SKM-1 (cell line): Measurements from ENCODE around the gene KRTAP12-1.
"Not testable (repeated sequence)": the region's sequence is repeated elsewhere in the genome, so short reads cannot be mapped to it uniquely, and the experiment has no call there.

Source experiments
- DNase-seq: peaks from one replicate; lab custom pipeline; 2025; ENCODE audit not compliant: unreplicated experiment; lab: John Stamatoyannopoulos, UW

Gene KRTAP12-1

DNA sequence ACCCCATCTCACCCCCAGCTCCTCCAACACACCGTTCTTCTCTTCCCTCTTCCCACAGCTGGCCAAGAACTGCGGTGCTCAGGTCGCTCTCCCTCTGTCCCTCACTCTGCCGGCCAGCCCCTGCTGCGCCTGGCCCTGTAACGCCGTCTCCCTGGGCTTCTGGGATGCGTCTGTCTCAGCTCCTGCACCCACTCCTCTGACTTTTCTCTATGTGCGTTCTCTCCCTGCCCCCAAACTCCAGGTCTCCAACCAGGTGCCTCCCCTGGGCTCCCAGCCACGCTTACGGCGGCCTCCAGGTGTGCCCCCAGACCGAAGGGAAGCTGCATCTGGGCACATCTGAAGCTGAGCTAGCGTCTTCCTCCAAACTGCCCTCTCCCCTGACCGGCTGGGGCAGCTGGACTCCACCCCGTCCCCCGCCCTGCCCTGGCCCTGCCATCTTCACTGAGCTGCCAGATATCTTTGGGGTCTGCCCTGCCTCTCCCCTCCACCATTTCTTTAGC lies 17.6 kb upstream of the KRTAP12-1 start:
- DNase-seq, result no peak

DNA sequence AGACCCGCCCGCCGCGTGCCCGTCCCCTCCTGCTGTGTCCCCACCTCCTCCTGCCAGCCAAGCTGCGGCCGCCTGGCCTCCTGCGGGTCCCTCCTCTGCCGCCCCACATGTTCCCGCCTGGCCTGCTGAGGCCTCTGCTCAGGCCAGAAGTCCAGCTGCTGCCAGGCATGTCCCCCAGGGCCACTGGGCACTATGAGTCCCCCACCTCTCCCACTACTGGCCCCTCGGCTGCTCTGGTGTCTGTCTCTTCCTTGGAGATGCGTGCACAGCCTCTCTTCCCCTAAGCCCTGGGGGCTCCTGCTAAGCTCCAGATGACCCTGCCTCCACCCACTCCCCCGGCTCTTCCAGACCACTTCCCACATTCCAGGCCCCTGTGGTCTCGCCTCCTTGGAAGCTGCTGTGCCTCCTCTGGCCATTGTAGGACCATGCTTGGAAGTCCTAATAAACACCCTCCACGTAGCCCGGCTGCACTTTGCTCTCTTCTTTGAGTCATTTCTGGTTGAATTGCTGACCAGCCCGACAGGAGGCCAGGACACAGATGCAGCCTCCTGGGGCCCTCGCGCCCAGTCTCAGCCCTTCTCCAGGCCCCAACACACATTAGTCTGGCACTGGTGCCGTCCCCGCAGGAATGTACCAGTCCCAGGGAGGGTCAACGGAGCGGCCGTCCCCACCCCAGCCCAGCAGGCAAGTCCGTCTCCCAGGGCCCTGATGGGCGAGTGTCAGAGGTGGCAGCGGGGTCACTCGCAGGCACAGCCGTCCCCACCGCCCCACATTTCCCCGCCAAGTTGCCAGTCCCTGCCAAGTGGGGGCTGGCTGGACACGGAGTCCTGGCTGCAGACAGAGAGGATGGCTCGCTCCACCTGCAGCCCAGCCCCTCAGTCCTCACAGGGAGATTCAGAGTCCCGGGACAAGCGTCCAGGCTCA lies 16.1 kb upstream of the KRTAP12-1 start:
- DNase-seq, result no peak

DNA sequence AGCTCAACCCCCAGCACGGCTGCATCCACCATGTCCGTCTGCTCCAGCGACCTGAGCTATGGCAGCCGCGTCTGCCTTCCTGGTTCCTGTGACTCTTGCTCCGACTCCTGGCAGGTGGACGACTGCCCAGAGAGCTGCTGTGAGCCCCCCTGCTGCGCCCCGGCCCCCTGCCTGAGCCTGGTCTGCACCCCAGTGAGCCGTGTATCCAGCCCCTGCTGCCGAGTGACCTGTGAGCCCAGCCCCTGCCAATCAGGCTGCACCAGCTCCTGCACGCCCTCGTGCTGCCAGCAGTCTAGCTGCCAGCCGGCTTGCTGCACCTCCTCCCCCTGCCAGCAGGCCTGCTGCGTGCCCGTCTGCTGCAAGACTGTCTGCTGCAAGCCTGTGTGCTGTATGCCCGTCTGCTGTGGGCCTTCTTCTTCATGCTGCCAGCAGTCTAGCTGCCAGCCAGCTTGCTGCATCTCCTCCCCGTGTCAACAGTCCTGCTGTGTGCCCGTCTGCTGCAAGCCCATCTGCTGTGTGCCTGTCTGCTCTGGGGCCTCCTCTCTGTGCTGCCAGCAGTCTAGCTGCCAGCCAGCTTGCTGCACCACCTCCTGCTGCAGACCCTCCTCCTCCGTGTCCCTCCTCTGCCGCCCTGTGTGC lies 15.3 kb upstream of the KRTAP12-1 start, which contains the start of gene KRTAP10-12:
Gene KRTAP10-12 (plus strand): TSS at position 1 of the 639 bp plus-strand sequence. CDS start 30 bp downstream, at position 31.
- not testable (repeated sequence) for DNase-seq

DNA sequence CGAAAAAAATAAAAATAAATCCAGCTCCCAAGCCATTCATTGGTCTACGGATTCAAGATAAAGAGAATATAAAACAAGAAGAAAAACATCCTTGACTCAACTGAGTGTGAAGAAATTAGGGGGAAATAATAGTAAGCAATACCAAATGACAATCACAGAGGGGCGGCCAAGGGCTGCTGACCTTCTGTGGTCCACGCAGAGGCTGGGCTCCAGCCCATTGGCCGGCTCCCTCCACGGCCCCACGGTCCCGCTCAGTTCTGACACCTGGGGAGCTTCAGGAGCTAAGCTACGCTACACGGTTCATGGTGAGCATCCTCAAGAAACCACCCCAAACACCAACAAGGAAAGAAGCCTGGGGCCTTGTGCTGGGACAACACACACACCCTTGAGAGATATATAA lies 14.6 kb upstream of the KRTAP12-1 start:
- no peak for DNase-seq

DNA sequence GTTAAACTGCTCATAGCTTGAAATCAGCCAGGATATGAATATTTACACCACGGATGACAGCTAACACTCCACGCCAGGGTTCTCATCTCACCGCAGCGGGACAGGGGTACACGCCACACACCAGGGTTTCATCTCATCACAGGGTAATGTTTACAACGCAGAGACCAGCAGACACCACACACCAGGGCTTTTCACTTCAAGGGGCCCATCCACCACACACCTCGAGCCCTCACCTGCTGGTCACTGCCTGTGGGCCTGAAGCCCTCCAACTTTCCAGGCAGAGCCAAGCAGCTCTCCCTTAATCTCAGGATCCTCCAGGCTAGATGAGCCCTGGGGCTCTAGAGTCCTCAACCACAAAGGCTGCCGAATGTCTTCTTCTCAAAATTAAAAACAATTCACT lies 13.7 kb upstream of the KRTAP12-1 start:
- DNase-seq, result no peak

DNA sequence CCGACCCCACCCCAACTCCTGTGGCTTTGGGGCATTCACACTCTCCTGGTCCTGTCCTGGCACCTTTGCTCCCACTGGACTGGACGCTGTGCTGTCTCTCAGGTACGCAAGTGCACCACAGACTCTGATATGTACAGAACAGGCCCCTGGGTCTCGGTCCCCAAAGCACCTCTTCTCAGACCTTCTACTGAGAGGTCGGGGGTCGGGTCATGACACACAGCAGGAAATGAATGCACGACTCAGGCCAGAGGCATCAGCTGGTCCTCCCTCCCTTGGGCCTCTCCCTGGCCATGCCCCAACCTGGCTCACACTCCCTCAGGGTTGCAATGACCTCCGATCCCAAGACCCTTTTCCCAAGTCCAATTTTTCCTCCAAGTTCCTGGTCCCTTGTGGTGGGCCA lies 13.2 kb upstream of the KRTAP12-1 start:
- no peak for DNase-seq

DNA sequence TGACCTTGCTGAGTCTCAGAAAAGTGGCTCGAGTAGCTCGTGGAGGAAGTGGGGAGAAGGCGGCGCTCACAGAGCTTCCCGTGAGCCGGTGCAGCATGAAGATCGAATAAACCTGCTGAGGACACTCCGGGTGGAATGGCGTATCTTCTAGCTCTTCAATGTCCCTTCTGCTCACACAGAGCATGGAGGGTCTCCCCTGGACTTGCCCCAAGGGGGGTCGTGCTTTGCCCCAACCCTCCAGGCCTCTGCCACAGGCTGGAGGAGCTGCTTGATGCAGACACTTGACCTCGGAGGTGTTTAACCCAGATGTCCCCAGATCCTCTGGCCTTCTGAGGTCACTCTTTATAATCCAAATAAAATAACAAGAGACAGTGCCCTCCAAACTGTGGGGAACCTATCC lies 12.8 kb upstream of the KRTAP12-1 start:
- no peak for DNase-seq

DNA sequence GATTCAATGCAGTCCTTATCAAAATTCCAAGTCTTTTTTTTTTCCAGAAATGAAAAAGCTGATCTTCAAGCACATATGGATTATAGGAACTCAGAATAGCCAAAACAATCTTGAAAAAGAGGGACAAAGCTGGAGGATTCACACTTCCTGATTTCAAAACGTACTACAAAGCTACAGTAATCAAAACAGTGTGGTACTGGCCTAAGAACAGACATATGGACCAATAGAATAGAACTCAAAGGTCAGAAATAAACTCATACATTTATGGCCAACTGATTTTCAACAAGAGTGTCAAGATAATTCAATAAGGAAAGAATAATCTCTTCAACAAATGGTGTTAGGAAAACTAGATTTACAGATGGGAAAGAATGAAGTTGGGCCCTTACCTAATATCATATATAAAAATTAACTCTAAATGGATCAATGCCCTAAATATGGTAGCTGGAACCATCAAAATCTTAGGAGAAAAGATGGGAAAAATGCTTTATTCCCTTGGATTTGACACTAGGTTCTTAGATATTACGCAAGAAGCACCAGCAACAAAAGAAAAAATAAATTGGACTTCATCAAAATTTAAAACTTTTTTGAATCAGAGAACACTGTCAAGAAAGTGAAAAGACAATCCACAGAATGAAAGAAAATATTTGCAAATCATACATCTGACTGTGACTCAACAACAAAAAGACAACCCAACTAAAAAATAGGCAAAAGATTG lies 11.0 kb upstream of the KRTAP12-1 start:
- DNase-seq, result no peak

DNA sequence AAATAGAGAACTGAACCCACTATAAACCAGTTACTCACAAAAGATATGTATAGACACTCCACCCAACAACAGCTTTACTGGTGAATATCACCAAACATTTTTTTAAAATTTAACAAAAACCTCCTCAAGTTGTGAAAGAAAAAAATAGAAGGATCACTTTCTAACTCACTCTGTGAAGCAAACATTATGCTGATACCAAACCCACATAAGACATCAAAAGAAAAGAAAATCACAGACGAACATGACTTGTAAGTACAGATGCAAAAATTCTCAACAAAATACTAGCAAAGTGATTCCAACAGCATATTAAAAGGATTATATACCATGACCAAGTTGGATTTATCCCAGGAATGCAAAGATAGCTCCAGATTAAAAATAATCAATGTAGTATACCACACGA lies 9.7 kb upstream of the KRTAP12-1 start:
- no peak for DNase-seq

DNA sequence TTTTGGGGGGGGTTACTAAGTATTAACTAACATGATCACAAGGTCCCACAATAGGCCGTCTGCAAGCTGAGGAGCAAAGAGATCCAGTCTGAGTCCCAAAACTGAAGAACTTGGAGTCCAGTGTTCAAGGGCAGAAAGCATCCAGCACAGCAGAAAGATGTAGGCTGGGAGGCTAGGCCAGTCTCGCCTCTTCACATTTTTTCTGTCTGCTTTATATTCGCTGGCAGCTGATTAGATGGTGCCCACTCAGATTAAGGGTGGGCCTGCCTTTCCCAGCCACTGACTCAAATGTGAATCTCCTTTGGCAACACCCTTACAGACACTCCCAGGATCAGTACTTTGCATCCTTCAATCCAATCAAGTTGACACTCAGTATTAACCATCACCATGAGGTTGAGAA lies 7.8 kb upstream of the KRTAP12-1 start:
- not testable (repeated sequence) for DNase-seq

DNA sequence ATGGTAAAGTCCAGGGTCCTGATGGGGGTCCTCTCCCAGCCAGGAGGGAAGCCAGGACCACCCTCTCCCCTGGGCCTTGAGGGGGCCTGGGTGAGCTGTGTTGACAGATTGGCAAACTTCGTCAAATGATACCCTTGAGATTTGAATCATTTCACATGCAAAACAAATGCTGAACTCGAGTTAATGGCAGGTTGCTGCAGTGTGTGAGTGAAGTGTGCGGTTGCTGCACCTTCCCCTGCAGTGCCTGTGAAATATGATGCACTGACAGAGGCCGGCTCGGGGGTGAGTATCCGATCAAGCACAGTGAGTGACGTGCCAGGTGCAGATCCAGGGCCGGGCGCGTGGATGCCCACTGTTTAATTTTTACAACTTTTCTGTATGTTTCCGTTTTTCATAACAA lies 5.7 kb upstream of the KRTAP12-1 start:
- DNase-seq, result no peak

DNA sequence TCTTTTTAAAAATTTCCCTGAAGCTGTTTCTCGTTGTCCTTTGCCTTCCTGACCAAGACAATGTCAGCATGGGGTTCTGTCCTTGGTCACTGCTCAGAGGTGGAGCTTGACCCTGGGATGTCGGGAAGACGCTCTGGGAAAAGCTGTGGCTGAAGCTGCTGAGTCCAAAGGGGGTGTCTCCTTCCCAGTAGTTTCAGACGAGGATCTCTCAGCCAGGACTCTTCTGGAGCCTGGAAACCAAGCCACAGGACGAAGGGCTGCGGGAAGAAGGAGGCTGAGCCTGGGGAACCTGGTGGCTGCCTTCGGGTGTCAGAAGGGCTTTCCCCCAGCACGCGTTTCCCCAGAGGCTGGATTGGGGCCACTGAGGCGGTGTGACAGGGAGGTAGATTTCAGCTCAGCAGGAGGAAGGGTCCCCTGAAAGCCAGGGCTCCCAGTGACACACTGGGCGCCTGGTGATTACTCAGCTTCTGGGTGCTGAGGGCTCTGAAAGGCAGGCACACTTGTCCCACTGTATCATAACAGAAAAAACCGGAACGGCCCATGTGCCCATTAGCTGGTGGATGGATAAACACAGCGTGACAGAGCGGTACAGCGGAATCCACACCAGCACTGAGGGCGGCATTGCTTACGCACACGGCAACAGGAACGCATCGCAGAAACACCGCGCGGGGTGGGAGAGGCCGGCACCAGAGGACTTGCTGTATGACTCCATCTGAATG lies 5.0 kb upstream of the KRTAP12-1 start:
- DNase-seq, result no peak

DNA sequence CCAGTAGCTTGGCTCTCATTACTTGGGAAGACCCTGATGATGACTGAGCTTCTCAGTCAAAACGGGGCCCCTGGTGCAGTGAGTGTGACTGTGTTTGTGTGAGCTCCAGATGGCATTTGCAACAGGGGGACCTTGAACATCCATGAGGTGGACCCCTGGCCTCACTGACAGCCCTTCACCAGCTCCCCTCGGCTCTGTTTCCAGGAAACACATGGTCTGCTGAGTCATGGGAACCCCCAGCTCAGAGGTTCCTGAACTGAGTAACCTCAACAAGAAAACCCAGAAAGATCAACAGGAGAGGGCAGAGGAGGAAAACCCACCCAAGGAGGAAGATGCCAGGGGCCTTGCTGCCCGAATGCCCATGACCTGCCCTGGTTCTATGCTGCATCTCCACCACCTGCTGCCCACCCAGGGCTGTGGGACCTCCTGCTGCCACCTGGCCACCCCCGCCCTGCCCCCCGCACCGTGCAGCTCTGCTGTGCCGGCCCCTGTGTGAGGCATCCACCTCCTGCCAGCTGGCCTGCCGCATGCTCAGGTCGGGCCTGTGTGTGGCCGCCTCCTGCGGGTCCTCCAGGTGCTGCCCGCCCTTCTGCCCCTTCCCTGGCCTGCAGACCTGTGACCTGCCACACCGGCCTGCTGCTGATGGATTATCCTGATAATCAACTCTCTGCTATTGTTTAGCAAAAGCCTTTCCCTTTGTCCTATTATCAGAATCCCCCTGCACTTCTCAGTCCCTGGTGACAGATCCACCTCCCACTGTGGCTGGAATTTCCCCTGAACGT lies 4.2 kb upstream of the KRTAP12-1 start:
- no peak for DNase-seq

DNA sequence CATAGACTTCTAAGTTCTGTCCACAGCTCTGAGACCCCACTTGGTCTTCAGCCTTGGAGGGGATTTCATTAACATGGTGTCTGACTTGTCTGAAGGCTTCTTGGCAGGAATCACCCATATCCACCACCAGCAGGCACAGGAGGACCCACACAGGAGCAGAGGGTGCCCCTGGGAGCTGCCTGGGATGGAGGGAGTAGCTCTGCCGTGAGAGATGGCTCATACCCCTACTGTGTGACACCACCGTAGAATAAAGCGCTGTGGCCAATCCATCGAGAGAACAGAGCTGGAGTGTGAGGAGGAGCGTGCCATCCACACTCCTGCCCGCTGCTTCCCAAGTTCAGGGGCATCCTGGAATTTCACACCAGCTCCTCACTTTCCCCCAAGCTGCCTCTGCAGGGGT lies 3.1 kb upstream of the KRTAP12-1 start:
- DNase-seq, result not testable (repeated sequence)

DNA sequence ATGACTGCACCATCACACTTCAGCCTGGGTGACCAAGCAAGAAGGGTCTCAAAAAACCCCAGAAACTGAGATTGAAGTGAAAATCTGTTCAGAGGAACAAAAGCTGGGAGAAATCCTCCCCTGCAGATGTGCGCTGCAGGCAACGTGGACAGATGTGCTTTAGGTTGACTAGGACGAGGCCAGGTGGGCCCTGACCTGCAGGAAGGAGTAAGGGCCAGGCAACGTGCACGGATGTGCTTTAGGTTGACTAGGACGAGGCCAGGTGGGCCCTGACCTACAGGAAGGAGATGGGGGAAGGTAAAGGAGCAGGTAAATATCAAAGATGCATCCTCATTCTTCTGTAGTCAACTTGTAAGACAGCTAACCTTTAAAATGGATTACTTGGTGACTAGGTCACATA lies 2.5 kb upstream of the KRTAP12-1 start:
- no peak for DNase-seq

DNA sequence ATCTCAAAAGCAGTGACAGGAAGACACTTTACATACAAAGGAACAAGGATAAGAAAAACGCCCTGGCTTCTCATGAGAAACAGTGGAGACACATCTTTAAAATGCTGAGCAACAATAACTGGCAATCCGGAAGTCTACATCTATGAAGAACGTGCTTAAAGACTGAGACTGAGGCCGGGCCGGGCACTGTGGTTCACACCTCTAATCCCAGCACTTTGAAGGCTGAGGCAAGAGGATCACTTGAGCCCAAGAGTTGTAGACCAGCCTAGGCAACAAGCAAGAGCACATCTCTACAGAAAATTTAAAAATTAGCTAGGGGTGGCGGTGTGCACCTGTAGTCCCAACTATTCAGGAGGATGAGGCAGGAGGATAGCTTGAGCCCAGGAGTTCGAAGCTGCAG lies 2.1 kb upstream of the KRTAP12-1 start:
- no peak for DNase-seq

DNA sequence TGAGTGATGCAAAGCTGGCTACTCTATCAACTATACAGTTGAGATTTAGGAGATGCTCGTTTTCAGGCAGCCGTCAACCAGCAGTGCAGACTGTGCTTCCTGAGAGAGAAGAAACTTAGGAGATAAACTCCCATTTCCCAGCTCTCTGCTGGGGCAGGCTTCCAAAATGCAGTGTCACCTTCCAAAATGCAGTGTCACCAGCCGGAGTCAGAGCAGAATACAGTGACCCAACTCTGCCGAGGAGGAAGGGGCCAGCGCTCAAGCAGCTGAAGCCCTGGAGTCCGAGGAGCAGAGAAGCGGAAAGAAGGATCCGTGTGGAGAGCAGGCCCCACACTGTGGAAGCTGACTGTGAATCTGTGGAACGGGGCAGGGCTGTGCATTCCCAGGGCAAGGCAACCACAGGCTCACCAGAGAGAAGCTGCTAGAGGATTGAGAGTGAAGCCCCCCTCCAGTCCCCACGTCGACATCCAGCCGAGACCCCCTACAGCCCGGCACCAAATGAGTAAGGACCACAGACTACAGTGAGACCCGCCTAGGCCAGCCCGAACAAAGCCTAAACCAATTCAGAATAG lies 703 bp upstream of the KRTAP12-1 start:
- DNase-seq, result no peak

DNA sequence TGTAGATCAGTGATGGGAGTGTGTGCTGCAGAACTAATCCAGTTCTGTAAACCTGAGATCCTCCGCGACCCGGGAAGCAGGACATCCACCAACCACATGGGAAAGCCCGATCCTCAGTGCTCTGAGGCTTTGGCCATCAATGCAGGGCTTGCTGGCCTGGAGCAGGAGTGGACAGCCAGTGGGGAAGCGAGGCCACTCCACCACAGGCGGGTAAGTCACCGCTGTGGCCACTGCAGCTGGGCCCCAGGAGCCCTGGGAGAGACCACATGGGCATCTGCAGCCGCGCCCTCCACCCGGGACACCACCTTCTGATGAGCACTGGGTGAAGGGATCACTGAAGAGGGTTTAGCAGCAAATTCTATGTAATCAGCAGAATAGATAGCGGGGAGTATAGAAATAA lies 811 bp downstream of the KRTAP12-1 start:
- no peak for DNase-seq

DNA sequence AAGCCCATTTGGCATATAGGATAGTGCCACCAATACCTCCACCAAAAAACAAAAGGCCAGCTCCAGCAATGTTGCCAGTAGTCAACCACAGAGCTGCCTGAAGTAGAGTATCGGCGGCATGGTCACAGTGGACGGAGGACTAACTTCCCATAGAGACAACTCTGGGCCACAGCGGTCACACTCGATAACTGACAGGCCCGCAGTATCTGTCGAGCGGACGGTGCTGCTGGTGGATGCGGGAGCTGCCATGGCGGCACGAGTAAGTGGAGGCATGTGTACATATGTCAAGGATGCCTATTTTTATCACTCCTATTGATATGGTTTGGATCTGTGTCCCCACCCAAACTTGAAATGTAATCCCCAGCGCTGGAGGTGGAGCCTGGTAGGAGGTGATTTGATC lies 4.1 kb downstream of the KRTAP12-1 start:
- no peak for DNase-seq

DNA sequence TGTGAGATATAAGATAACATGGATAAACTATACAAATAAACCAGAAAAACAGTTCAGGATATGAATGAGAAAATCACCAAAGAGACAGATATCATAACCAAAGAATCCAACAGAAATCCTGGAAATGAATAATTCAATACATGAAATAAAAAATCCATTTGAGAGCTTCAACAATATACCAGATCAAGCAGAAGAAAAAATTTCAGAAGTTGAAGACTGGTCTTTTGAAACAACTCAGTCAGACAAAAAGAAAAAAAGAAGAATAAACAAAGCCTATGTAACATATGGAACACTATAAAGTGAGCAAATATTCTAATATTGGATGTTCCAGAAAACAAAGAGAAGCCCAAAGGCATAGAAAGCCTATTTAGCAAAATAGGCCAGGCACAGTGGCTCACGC lies 10.1 kb downstream of the KRTAP12-1 start:
- no peak for DNase-seq
